KOPT-K1 (cell line): ENCODE measurements around the gene NUP205.

Experiments
- H3K27ac ChIP-seq: fragments of 200-600 bp; sonication (generic); 2 replicates; pipeline ENCODE4 v1.5.1; 2016; ENCODE audit warnings: antibody characterized with exemption, mild to moderate bottlenecking, low read depth, low read length; ENCODE audit not compliant: poor library complexity, severe bottlenecking
- H3K36me3 ChIP-seq: fragments of 200-600 bp; sonication (generic); 2 replicates; pipeline ENCODE4 v1.5.1; 2017; ENCODE audit warnings: antibody characterized with exemption, mild to moderate bottlenecking, low read length, moderate library complexity; ENCODE audit not compliant: insufficient read depth
- H3K9me3 ChIP-seq: fragments of 200-600 bp; sonication (generic); 2 replicates; pipeline ENCODE4 v1.5.1; 2017; ENCODE audit warnings: antibody characterized with exemption, low read length, mild to moderate bottlenecking; ENCODE audit not compliant: insufficient read depth, poor library complexity, severe bottlenecking

NUP205 gene

GRCh38 chr7:135578569-135578968, 20.9 kb downstream of the NUP205 start:
- Histone ChIP-seq H3K27ac (no peak overlapping the region), H3K9me3 (no peaks in the 10 kb centered on the region), H3K36me3 (peaks cover 100% of the 10 kb centered on the region)

GRCh38 chr7:135584362-135585353, 26.9 kb downstream of the NUP205 start:
- H3K27ac ChIP-seq = no peak overlapping the region
- H3K36me3 ChIP-seq = peaks cover 100% of the 10 kb centered on the region
- H3K9me3 ChIP-seq = no peaks in the 10 kb centered on the region

- Histone ChIP-seq H3K27ac (no peak overlapping the region), H3K9me3 (no peaks in the 10 kb centered on the region), H3K36me3 (peaks cover 100% of the 10 kb centered on the region)
These were observed 39.6 kb downstream of the NUP205 start for GRCh38 chr7:135597181-135597925.

- no peaks in the 10 kb centered on the region for H3K9me3 ChIP-seq
- peaks cover 100% of the 10 kb centered on the region for H3K36me3 ChIP-seq
- H3K27ac ChIP-seq = no peak overlapping the region
These were observed 40.2 kb downstream of the NUP205 start for GRCh38 chr7:135597926-135598305.

- H3K9me3 ChIP-seq = no peaks in the 10 kb centered on the region
- H3K36me3 ChIP-seq = peaks cover 100% of the 10 kb centered on the region
- no peak overlapping the region for H3K27ac ChIP-seq
These were observed 41.8 kb downstream of the NUP205 start for GRCh38 chr7:135599471-135599870.

- Histone ChIP-seq H3K36me3 (peaks cover 100% of the 10 kb centered on the region), H3K27ac (no peak overlapping the region), H3K9me3 (no peaks in the 10 kb centered on the region)
These were observed 42.5 kb downstream of the NUP205 start for GRCh38 chr7:135600226-135600625.

GRCh38 chr7:135601182-135601581, 43.5 kb downstream of the NUP205 start:
- Histone ChIP-seq H3K9me3 (no peaks in the 10 kb centered on the region), H3K27ac (no peak overlapping the region), H3K36me3 (peaks cover 100% of the 10 kb centered on the region)

- Histone ChIP-seq H3K36me3 (peaks cover 100% of the 10 kb centered on the region), H3K27ac (no peak overlapping the region), H3K9me3 (no peaks in the 10 kb centered on the region)
These were observed 44.6 kb downstream of the NUP205 start for GRCh38 chr7:135602304-135602703.

- peaks cover 98% of the 10 kb centered on the region for H3K36me3 ChIP-seq
- H3K9me3 ChIP-seq = no peaks in the 10 kb centered on the region
- no peak overlapping the region for H3K27ac ChIP-seq
These were observed 58.4 kb downstream of the NUP205 start for GRCh38 chr7:135616136-135616535.

GRCh38 chr7:135617781-135618180, 60.1 kb downstream of the NUP205 start:
- Histone ChIP-seq H3K36me3 (peaks cover 98% of the 10 kb centered on the region), H3K9me3 (no peaks in the 10 kb centered on the region), H3K27ac (no peak overlapping the region)

- H3K27ac ChIP-seq = no peak overlapping the region
- peaks cover 99% of the 10 kb centered on the region for H3K36me3 ChIP-seq
- no peaks in the 10 kb centered on the region for H3K9me3 ChIP-seq
These were observed 60.8 kb downstream of the NUP205 start for GRCh38 chr7:135618510-135618909.

- H3K36me3 ChIP-seq = peaks cover 100% of the 10 kb centered on the region
- H3K9me3 ChIP-seq = no peaks in the 10 kb centered on the region
- no peak overlapping the region for H3K27ac ChIP-seq
These were observed 62.7 kb downstream of the NUP205 start for GRCh38 chr7:135620447-135620846.

- H3K9me3 ChIP-seq = no peaks in the 10 kb centered on the region
- peaks cover 100% of the 10 kb centered on the region for H3K36me3 ChIP-seq
- no peak overlapping the region for H3K27ac ChIP-seq
These were observed 63.5 kb downstream of the NUP205 start for GRCh38 chr7:135620980-135621850.

GRCh38 chr7:135634191-135634878, 76.6 kb downstream of the NUP205 start:
- peaks cover 98% of the 10 kb centered on the region for H3K36me3 ChIP-seq
- no peak overlapping the region for H3K27ac ChIP-seq
- H3K9me3 ChIP-seq = no peaks in the 10 kb centered on the region
